Keratinocyte (primary cell): Measurements from ENCODE around the gene EMX2. TPM values are rescaled to one million over a fixed set of nuclear protein-coding genes. Genes with fewer than 3 reads are reported as not detected.

Source experiments
- DNase-seq: peaks from one replicate; pipeline ENCODE4 v3.0.0-alpha.2; 2011; ENCODE audit warnings: low read depth, missing footprints, low spot score
- FAIRE-seq: peaks from 2 replicates; lab custom pipeline; 2011; peaks lifted over from hg19 to GRCh38; lab: Jason Lieb, UNC
- H2AFZ ChIP-seq: 2 replicates; pipeline ENCODE4 v1.6.0; 2012; ENCODE audit warnings: low read length, control low read depth, inconsistent platforms; ENCODE audit not compliant: control insufficient read depth
- H3K27ac ChIP-seq: 2 replicates; pipeline ENCODE4 v1.5.1; 2011; ENCODE audit warnings: low read length; ENCODE audit not compliant: control insufficient read depth, insufficient read depth
- H3K27me3 ChIP-seq: 3 replicates; pipeline ENCODE4 v1.6.0; 2011; ENCODE audit warnings: low read length; ENCODE audit not compliant: control insufficient read depth, insufficient read depth; ENCODE audit errors: extremely low read depth
- H3K36me3 ChIP-seq, 2 experiments: 2 replicates in 1 of 2; 3 replicates in 1 of 2; pipeline ENCODE4 v1.5.1; 2011; ENCODE audit warnings: low read length in 2 of 2, mild to moderate bottlenecking in 1 of 2; ENCODE audit not compliant: control insufficient read depth in 2 of 2, insufficient read depth in 2 of 2; ENCODE audit errors: extremely low read depth in 1 of 2
- H3K4me1 ChIP-seq: 3 replicates; pipeline ENCODE4 v1.5.1; 2011; ENCODE audit warnings: low read length; ENCODE audit not compliant: control insufficient read depth, insufficient read depth; ENCODE audit errors: extremely low read depth
- H3K4me2 ChIP-seq: 3 replicates; pipeline ENCODE4 v1.6.0; 2011; ENCODE audit warnings: low read depth, low read length; ENCODE audit not compliant: control insufficient read depth, insufficient read depth; ENCODE audit errors: extremely low read depth
- H3K4me3 ChIP-seq, 3 experiments: fragments of 200-600 bp in 1 of 3; sonication (generic) in 1 of 3; 2 replicates in 2 of 3; 3 replicates in 1 of 3; pipeline ENCODE4 v1.5.1; 2011 to 2016; ENCODE audit warnings: low read length in 3 of 3, mild to moderate bottlenecking in 3 of 3, control low read depth in 2 of 3, inconsistent platforms in 1 of 3, low read depth in 1 of 3, mixed read lengths in 1 of 3, mixed run types in 1 of 3, moderate library complexity in 1 of 3; ENCODE audit not compliant: control insufficient read depth in 2 of 3, insufficient read depth in 2 of 3; ENCODE audit errors: extremely low read depth in 1 of 3
- H3K79me2 ChIP-seq: 2 replicates; pipeline ENCODE4 v1.6.0; 2012; ENCODE audit warnings: low read length; ENCODE audit not compliant: control insufficient read depth, insufficient read depth
- H3K9ac ChIP-seq: 3 replicates; pipeline ENCODE4 v1.6.0; 2011; ENCODE audit warnings: low read length; ENCODE audit not compliant: control insufficient read depth, insufficient read depth; ENCODE audit errors: extremely low read depth
- H3K9me1 ChIP-seq: 3 replicates; pipeline ENCODE4 v1.6.0; 2011; ENCODE audit warnings: low read length; ENCODE audit not compliant: control insufficient read depth, insufficient read depth; ENCODE audit errors: extremely low read depth
- H3K9me3 ChIP-seq: 2 replicates; pipeline ENCODE4 v1.5.1; 2012; ENCODE audit warnings: low read depth, low read length; ENCODE audit not compliant: control insufficient read depth
- H4K20me1 ChIP-seq: 3 replicates; pipeline ENCODE4 v1.6.0; 2011; ENCODE audit warnings: low read length; ENCODE audit not compliant: control insufficient read depth, insufficient read depth; ENCODE audit errors: extremely low read depth
- CTCF ChIP-seq, 3 experiments: IDR thresholded peaks in 1 of 3; conservative IDR thresholded peaks in 1 of 3; optimal IDR thresholded peaks in 1 of 3; 2 replicates in 2 of 3; 3 replicates in 1 of 3; pipeline versions ENCODE3 to v1.5.1; 2011; ENCODE audit warnings: low read length in 3 of 3, mild to moderate bottlenecking in 3 of 3, moderate library complexity in 2 of 3, control low read depth in 1 of 3, inconsistent platforms in 1 of 3; ENCODE audit not compliant: insufficient read depth in 2 of 3; ENCODE audit errors: extremely low read depth in 1 of 3
- EZH2 ChIP-seq: IDR thresholded peaks from one replicate; pipeline ENCODE4 v1.6.1; 2012; ENCODE audit warnings: inconsistent platforms, mild to moderate bottlenecking, low read length, moderate library complexity
- dilution Hi-C: fragments of 300-500 bp; cut with MboI; formaldehyde crosslinking; loops from one replicate; pipeline ENCODE4 v1.7.0; 2020; ENCODE audit warnings: low sequenced_read_pairs; ENCODE audit not compliant: extremely low pct_ligation_motif_present
- polyA plus RNA-seq, 5 experiments: library from polyadenylated mRNA; depleted of rRNA in 3 of 5; stranded (reverse) in 3 of 5; stranded (forward) in 1 of 5; unstranded in 1 of 5; fragments of >200 nt; gene quantifications; 1 replicate in 1 of 5; 2 replicates in 3 of 5; 3 replicates in 1 of 5; pipeline versions ENCODE4 v1.2.1 to v1.2.3, GENCODE V29; 2011 to 2012; ENCODE audit warnings: missing spikeins in 2 of 5, low read depth in 1 of 5, low replicate concordance in 1 of 5

EMX2 gene
- polyA plus RNA-seq, 1 donor (not counting 4 experiments of a cell fraction or from before 2014, with no cell fraction given) = 2.8 TPM

- FAIRE-seq = peak; percentile 55
- Histone ChIP-seq H3K4me2 (peak overlapping the region; percentile 94), H4K20me1 (no peaks in the 10 kb centered on the region), H2AFZ (peak overlapping the region; percentile 93), H3K36me3 (no peaks in the 10 kb centered on the region), H3K4me3 (peak overlapping the region; percentile 61 to 89 (median 71)), H3K9me3 (no peaks in the 10 kb centered on the region), H3K9ac (peak overlapping the region; percentile 71), H3K79me2 (no peaks in the 10 kb centered on the region), H3K9me1 (no peaks in the 10 kb centered on the region), H3K4me1 (peaks cover 10% of the 10 kb centered on the region), H3K27ac (peak overlapping the region; percentile 26), H3K27me3 (peaks cover 11% of the 10 kb centered on the region)
- DNase-seq = peak; percentile 59
- TF ChIP-seq EZH2 = peak; percentile 46
- TF ChIP-seq CTCF (optimal IDR thresholded peaks at IDR 0.05 in 1 of 3, IDR thresholded peaks at IDR 0.05 in 1 of 3, conservative IDR thresholded peaks at IDR 0.05 in 1 of 3; ENCODE audit: extremely low read depth in 1 of 3, insufficient read depth in 2 of 3, low read length in 3 of 3) = no peak
- dilution Hi-C loops = no loop called here
These were observed 439 bp upstream of the EMX2 start for GRCh38 chr10:117541909-117542705.

- DNase-seq = no peak
- no peaks in the 10 kb centered on the region for H3K79me2 ChIP-seq
These were observed 868 bp downstream of the EMX2 start for GRCh38 chr10:117543225-117544003.

More at GRCh38 chr10:117543225-117544003, 868 bp downstream of the EMX2 start:
- Histone ChIP-seq H3K9me3 (no peaks in the 10 kb centered on the region), H3K9ac (peak overlapping the region; percentile 63), H2AFZ (peak overlapping the region; percentile 92), H4K20me1 (no peaks in the 10 kb centered on the region), H3K4me3 (peak overlapping the region; percentile 61 to 89 (median 71)), H3K4me1 (peaks cover 4% of the 10 kb centered on the region), H3K4me2 (peak overlapping the region; percentile 94), H3K27ac (peak overlapping the region; percentile 31), H3K9me1 (no peaks in the 10 kb centered on the region), H3K36me3 (no peaks in the 10 kb centered on the region), H3K27me3 (peaks cover 11% of the 10 kb centered on the region)
- dilution Hi-C loops = no loop called here
- TF ChIP-seq CTCF (optimal IDR thresholded peaks at IDR 0.05 in 1 of 3, IDR thresholded peaks at IDR 0.05 in 1 of 3, conservative IDR thresholded peaks at IDR 0.05 in 1 of 3; ENCODE audit: extremely low read depth in 1 of 3, insufficient read depth in 2 of 3, low read length in 3 of 3) = peak in 2 of 3 experiments; percentile 20 to 46
- peak; percentile 43 for TF ChIP-seq EZH2
- FAIRE-seq = no peak
